ENCODE data around the gene ABCC6. TPM values are rescaled to one million over a fixed set of nuclear protein-coding genes. Genes with fewer than 3 reads are reported as not detected.
"Not testable (repeated sequence)": the region's sequence is repeated elsewhere in the genome, so short reads cannot be mapped to it uniquely, and the experiment has no call there.

Gene ABCC6
- total RNA-seq, 1 experiment from 2014 or later = not detected

DNA sequence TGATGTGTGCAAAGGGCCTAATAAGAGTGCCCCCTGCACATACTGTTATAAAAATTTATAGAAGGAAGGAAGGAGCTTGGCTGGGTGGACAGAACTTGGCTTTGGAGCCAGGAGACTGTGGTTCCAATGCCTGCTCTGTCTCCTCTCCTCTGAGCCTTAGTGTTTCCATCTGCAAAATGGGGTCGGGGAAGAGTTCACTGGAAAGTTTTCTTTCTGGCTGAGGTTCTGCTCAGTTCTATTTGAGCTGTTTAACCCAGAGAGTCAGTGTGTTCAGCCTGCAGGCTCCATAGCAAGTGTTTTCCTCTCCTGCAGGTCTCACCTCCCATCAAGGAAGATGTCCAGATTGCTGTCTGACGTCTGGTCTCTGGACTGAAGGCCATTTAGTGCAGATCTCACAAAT, 17.4 kb downstream of the ABCC6 start:
- H3K9me3 ChIP-seq (ENCODE audit: low read depth, low read length, poor library complexity, severe bottlenecking); H3K4me3 ChIP-seq (ENCODE audit: low read depth, low read length, poor library complexity, severe bottlenecking); DNase-seq (ENCODE audit: low spot score); H3K4me1 ChIP-seq (ENCODE audit: insufficient read depth, low read length, poor library complexity, severe bottlenecking); CTCF ChIA-PET; intact Hi-C loops (cut with micrococcal nuclease; ENCODE audit: unreplicated experiment); POLR2A ChIA-PET (ENCODE audit: low non-redundant PET); BruUV-seq (replicated peaks); H3K27ac ChIP-seq (ENCODE audit: low read depth, low read length, poor library complexity, severe bottlenecking); H3K36me3 ChIP-seq (ENCODE audit: insufficient read depth, low read length, poor library complexity, severe bottlenecking); H3K27me3 ChIP-seq (replicated peaks; ENCODE audit: insufficient read depth, low read depth, low read length, poor library complexity): not testable (repeated sequence)

DNA sequence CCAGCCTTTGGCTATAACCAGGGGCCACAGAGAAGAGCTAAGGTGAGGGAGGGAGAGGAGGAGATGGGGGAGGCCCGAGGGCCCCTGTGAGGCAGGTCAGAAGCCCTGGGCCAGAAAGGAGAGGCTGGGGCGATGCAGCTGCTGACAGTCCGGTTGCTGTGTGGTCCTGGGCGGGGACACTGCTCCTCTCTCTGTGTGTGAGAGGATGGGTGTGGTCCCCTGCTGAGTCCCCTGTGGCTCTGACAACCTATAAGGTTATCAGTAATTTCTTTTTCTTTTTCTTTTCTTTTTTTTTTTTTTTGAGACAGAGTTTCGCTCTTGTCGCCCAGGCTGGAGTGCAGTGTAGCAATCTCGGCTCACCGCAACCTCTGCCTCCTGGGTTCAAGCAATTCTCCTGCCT, 18.7 kb downstream of the ABCC6 start:
- H3K27ac ChIP-seq (ENCODE audit: low read depth, low read length, poor library complexity, severe bottlenecking); DNase-seq (ENCODE audit: low spot score); H3K4me3 ChIP-seq (ENCODE audit: low read depth, low read length, poor library complexity, severe bottlenecking); H3K36me3 ChIP-seq (ENCODE audit: insufficient read depth, low read length, poor library complexity, severe bottlenecking); BruUV-seq (replicated peaks); CTCF ChIA-PET; POLR2A ChIA-PET (ENCODE audit: low non-redundant PET); intact Hi-C loops (cut with micrococcal nuclease; ENCODE audit: unreplicated experiment); H3K9me3 ChIP-seq (ENCODE audit: low read depth, low read length, poor library complexity, severe bottlenecking); H3K27me3 ChIP-seq (replicated peaks; ENCODE audit: insufficient read depth, low read depth, low read length, poor library complexity); H3K4me1 ChIP-seq (ENCODE audit: insufficient read depth, low read length, poor library complexity, severe bottlenecking): not testable (repeated sequence)

DNA sequence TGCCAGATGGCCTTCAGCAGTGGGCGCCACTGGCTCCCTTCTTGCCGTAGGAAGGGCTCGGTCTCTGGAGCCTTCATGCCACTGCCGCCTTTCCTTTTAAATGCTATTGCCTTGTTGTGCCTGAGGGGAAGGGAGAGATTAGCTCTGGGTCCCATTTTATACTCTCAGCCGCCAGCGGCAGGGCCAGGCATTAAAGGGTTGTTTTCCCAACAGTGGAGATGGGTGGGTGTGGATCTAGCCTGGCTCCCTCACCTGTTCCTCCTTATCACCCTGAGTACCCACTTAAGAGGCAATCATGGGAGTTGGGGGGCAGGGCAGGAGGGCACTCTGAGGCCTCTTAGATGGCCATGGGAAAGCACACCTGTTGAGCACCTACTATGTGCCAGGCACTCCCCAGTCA, 19.8 kb downstream of the ABCC6 start:
- H3K27me3 ChIP-seq (replicated peaks; ENCODE audit: insufficient read depth, low read depth, low read length, poor library complexity); CTCF ChIA-PET; POLR2A ChIA-PET (ENCODE audit: low non-redundant PET); H3K36me3 ChIP-seq (ENCODE audit: insufficient read depth, low read length, poor library complexity, severe bottlenecking); H3K4me3 ChIP-seq (ENCODE audit: low read depth, low read length, poor library complexity, severe bottlenecking); intact Hi-C loops (cut with micrococcal nuclease; ENCODE audit: unreplicated experiment); BruUV-seq (replicated peaks); H3K4me1 ChIP-seq (ENCODE audit: insufficient read depth, low read length, poor library complexity, severe bottlenecking); DNase-seq (ENCODE audit: low spot score); H3K9me3 ChIP-seq (ENCODE audit: low read depth, low read length, poor library complexity, severe bottlenecking); H3K27ac ChIP-seq (ENCODE audit: low read depth, low read length, poor library complexity, severe bottlenecking): not testable (repeated sequence)

DNA sequence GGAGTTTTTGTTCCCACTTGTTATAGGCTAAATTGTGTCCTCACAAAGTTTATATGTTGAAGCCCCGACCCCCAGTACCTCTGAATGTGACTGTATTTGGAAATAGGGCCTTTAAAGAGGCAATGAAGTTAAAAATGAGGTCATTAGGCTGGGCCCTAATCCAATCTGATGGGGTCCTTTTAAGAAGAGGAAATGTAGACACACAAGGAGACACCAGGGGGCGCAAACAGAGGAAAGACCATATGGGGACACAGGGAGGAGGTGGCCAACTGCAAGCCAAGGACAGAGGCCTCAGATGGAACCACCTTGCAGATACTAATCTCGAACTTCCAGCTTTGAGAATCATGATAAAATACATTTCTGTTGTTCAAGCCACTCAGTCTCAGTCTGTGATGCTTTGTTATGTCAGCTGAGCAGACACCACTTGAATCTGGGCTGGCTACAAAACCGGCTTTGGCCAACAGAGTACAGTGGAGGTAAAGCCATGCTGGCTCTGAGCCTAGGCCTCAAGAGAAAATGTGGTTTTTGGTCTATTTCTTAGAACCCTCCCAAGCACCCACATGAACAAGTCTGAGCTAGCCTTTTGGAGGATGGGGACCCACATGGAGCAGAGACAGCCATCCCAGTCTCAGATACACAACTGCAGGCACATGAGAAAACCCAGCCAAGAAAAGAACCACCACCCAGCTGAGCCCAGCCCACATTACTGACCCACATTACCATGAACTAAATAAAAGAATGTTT, 20.7 kb downstream of the ABCC6 start:
- H3K27me3 ChIP-seq (replicated peaks; ENCODE audit: insufficient read depth, low read depth, low read length, poor library complexity); H3K4me1 ChIP-seq (ENCODE audit: insufficient read depth, low read length, poor library complexity, severe bottlenecking); intact Hi-C loops (cut with micrococcal nuclease; ENCODE audit: unreplicated experiment); BruUV-seq (replicated peaks); H3K9me3 ChIP-seq (ENCODE audit: low read depth, low read length, poor library complexity, severe bottlenecking); POLR2A ChIA-PET (ENCODE audit: low non-redundant PET); H3K4me3 ChIP-seq (ENCODE audit: low read depth, low read length, poor library complexity, severe bottlenecking); H3K36me3 ChIP-seq (ENCODE audit: insufficient read depth, low read length, poor library complexity, severe bottlenecking); CTCF ChIA-PET; H3K27ac ChIP-seq (ENCODE audit: low read depth, low read length, poor library complexity, severe bottlenecking): not testable (repeated sequence)
- DNase-seq (ENCODE audit: low spot score) = peak; percentile 78
- TF ChIP-seq, protein P1, sequence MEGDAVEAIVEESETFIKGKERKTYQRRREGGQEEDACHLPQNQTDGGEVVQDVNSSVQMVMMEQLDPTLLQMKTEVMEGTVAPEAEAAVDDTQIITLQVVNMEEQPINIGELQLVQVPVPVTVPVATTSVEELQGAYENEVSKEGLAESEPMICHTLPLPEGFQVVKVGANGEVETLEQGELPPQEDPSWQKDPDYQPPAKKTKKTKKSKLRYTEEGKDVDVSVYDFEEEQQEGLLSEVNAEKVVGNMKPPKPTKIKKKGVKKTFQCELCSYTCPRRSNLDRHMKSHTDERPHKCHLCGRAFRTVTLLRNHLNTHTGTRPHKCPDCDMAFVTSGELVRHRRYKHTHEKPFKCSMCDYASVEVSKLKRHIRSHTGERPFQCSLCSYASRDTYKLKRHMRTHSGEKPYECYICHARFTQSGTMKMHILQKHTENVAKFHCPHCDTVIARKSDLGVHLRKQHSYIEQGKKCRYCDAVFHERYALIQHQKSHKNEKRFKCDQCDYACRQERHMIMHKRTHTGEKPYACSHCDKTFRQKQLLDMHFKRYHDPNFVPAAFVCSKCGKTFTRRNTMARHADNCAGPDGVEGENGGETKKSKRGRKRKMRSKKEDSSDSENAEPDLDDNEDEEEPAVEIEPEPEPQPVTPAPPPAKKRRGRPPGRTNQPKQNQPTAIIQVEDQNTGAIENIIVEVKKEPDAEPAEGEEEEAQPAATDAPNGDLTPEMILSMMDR (conservative IDR thresholded peaks at IDR 0.05; ENCODE audit: low read depth, low read length) = peak; percentile 41

DNA sequence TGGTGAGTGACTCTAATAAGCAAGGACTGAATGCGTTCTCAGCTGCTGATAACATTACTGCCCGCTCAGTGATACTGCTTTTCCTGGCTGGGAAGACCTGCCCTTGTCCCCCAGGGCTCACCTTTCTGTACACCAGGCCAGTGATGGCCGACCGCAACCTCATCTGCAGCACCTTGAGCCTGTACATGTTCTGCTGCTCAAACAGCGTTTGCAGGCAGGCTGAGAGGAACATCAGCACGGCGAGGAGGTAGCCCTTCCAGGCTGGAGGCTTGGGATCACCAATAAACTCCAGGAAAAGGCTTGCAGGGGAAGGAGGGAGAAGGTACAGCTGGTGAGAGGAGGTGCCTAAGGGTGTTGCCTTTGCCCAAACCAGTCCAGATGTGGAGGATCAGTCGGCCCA, 21.4 kb downstream of the ABCC6 start:
- H3K27ac ChIP-seq (ENCODE audit: low read depth, low read length, poor library complexity, severe bottlenecking); DNase-seq (ENCODE audit: low spot score); CTCF ChIA-PET; intact Hi-C loops (cut with micrococcal nuclease; ENCODE audit: unreplicated experiment); BruUV-seq (replicated peaks); H3K27me3 ChIP-seq (replicated peaks; ENCODE audit: insufficient read depth, low read depth, low read length, poor library complexity); H3K4me1 ChIP-seq (ENCODE audit: insufficient read depth, low read length, poor library complexity, severe bottlenecking); H3K9me3 ChIP-seq (ENCODE audit: low read depth, low read length, poor library complexity, severe bottlenecking); H3K4me3 ChIP-seq (ENCODE audit: low read depth, low read length, poor library complexity, severe bottlenecking); H3K36me3 ChIP-seq (ENCODE audit: insufficient read depth, low read length, poor library complexity, severe bottlenecking): not testable (repeated sequence)
- POLR2A ChIA-PET (ENCODE audit: low non-redundant PET) = interaction anchor here (0.6 kb wide), 1 partner anchor 31 kb away, joined by 3 read pairs; the partner anchor contains the start of gene NOMO3

DNA sequence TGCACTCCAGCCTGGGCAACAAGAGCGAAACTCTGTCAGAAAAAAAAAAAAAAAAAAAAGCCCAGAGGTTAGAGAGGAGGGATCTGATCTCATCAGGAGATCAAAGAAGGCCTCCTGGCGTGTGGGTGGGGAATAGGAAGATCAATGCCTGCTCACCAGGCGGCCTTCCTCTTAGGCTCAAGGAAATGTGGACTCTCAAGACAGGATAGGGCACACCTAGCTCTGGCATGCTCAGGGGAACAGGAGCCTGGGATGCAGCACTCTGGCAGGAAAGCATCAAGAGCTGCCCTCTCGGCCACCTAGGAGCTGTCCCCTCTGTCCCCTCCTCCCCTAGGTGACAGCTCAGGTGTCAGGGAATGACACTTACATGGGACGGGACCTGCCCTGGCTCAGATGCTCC, 22.9 kb downstream of the ABCC6 start:
- DNase-seq (ENCODE audit: low spot score); H3K27ac ChIP-seq (ENCODE audit: low read depth, low read length, poor library complexity, severe bottlenecking); H3K9me3 ChIP-seq (ENCODE audit: low read depth, low read length, poor library complexity, severe bottlenecking); CTCF ChIA-PET; H3K36me3 ChIP-seq (ENCODE audit: insufficient read depth, low read length, poor library complexity, severe bottlenecking); POLR2A ChIA-PET (ENCODE audit: low non-redundant PET); intact Hi-C loops (cut with micrococcal nuclease; ENCODE audit: unreplicated experiment); H3K4me1 ChIP-seq (ENCODE audit: insufficient read depth, low read length, poor library complexity, severe bottlenecking); H3K4me3 ChIP-seq (ENCODE audit: low read depth, low read length, poor library complexity, severe bottlenecking); BruUV-seq (replicated peaks); H3K27me3 ChIP-seq (replicated peaks; ENCODE audit: insufficient read depth, low read depth, low read length, poor library complexity): not testable (repeated sequence)

DNA sequence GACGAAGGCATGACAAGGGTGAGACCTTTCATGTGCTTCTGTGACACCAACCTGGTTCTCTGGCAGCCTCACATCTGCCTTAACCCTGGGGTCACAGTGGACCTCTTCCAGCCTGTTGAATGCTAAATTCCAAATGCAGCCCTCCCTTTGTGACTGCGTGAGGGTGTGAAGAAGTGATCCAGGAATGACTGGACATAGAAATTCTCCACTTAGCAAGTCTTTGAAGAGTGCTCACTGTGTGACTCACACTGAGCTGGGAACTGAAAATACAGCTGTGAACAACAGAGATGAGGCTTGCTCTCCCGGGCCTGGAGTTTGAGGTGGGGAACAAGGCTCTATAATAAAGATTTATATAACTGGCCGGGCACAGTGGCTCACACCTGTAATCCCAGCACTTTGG, 23.9 kb downstream of the ABCC6 start:
- H3K4me1 ChIP-seq (ENCODE audit: insufficient read depth, low read length, poor library complexity, severe bottlenecking); H3K4me3 ChIP-seq (ENCODE audit: low read depth, low read length, poor library complexity, severe bottlenecking); H3K27ac ChIP-seq (ENCODE audit: low read depth, low read length, poor library complexity, severe bottlenecking); CTCF ChIA-PET; POLR2A ChIA-PET (ENCODE audit: low non-redundant PET); H3K27me3 ChIP-seq (replicated peaks; ENCODE audit: insufficient read depth, low read depth, low read length, poor library complexity); DNase-seq (ENCODE audit: low spot score); H3K36me3 ChIP-seq (ENCODE audit: insufficient read depth, low read length, poor library complexity, severe bottlenecking); BruUV-seq (replicated peaks); H3K9me3 ChIP-seq (ENCODE audit: low read depth, low read length, poor library complexity, severe bottlenecking): not testable (repeated sequence)
- intact Hi-C loops (cut with micrococcal nuclease; ENCODE audit: unreplicated experiment) = loop anchor here (10.0 kb wide), 1 partner anchor 435 kb away; no protein-coding TSS in a partner anchor
